ENCODE data around the gene GPC6. TPM values are rescaled to one million over a fixed set of nuclear protein-coding genes. Genes with fewer than 3 reads are reported as not detected.

GPC6 gene
- polyA plus RNA-seq, 10 donors: 8.0 to 21.9 (median 15.3) TPM

GRCh38 chr13:93771227-93771626 lies 544.6 kb downstream of the GPC6 start:
- DNase-seq: no peak

- no peak for DNase-seq
These were observed 545.2 kb downstream of the GPC6 start for GRCh38 chr13:93771782-93772181.

DNA sequence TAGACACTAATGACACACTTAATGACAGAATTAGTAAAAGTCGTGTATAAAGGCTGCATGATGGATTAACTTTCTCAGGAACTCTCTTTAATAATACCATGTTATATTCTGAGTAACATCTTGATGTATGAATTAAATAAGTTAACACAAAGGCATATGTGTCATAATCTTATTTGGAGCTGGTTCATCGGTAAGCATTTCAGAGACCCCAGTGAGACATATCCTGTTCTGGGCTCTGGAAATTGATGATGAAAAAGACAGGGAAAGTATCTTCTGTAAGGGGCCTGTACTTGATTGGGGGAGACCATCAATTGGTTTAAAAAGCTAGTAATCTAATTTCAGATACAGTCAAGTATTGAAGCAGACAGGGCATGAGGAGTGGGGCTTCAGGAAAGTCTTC lies 547.9 kb downstream of the GPC6 start:
- no peak for DNase-seq

GRCh38 chr13:93775027-93775426 lies 548.4 kb downstream of the GPC6 start:
- no peak for DNase-seq

DNA sequence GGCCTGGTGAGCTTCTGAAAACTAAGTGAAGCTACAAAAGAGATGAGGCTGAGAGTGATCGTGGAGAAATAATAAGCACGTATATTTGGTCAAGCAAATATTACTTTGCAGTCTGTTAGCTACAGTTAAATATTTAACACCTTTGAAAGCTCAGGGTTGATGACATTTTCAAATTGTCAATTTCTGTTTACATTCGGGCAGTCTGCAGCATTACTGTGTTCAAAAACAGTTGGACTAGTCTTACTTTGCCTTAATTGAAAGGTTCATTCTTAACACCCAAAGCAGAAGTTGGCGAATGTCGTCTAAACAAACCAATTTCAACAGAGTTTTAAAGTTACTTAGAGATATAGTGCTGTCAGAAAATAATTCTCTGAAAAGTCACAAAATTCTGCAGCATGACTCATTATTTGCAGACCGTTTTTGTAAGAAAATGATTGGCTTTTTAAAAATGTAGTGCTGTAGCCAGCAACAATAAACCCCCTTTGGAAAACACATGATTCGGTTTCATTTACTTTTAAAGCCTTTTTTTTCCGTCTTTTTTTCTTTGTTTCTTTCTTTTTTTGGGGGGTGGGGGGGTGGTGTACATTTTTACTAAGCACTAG lies 549.0 kb downstream of the GPC6 start:
- DNase-seq: peak in 1 of 3 donors; percentile 63

DNA sequence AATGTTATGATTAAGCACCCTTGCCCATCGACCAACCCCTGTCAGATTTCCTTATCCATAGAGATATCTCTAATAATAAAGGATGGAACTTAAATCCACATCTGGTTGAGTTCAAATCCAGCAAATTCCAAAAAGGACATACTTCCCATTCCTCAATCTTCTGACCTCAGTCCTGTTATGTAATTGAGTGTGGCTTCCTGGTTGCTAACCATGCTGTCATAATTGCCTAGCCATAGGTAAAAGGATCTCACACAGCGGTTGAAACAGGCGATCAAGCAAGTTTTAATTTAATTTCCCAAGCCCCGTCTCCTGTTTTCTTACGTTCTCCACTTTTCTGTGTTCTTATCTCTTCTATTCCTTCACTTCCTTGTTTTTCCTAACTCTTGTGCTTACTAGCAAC lies 550.3 kb downstream of the GPC6 start:
- peak in 2 of 3 donors; percentile 8 to 22 for DNase-seq

- DNase-seq: peak in 1 of 3 donors; percentile 9
These were observed 550.9 kb downstream of the GPC6 start for GRCh38 chr13:93777504-93777903.

DNA sequence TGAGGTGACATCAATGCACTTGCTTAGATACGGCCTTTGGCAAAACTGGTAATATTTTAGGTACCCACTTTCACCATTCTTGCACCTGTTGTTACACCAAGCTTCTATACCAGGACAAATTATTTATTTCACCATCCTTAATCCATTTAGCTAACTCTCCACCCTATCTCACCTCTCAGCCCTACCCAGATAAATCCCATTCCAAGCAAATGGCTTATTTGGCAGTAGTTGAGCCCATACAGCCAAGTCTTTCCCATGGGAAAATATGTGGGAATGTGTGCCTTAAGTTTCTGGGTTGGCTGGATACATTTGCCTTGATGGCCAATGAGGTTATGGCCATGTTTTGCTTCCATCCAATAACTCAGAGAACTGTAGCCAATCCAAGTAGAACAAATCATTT lies 551.9 kb downstream of the GPC6 start:
- DNase-seq: peak in 1 of 3 donors; percentile 13

GRCh38 chr13:93784191-93784590 lies 557.6 kb downstream of the GPC6 start:
- no peak for DNase-seq

DNA sequence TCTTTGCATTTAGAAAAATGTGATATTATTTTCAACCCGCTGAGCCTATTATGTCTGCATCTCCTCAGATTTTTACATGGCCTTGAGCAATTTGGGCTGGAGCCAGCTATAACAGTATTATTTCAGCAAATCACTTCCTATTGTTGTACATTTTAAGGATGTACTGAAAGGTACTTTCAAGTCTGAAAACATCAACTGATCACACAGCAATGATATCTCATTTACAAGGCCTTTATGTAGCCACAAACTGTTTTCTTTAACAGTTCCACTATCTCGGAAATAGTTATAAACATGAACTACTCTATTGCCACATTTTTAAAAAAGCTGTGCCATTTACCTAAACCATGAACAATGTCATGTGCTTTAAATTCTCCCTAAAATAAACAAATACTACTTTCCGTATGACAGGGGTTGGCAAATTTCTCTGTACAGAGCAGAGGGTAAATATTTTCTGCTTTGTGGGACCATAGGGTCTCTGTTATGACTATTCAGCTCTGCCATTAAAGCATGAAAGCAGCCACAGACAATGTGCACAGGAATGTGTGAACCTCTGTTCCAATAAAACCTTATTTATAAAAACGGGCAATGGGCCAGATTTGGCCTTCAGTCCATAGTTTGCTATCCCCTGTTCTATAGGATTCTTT lies 560.4 kb downstream of the GPC6 start:
- no peak for DNase-seq

DNA sequence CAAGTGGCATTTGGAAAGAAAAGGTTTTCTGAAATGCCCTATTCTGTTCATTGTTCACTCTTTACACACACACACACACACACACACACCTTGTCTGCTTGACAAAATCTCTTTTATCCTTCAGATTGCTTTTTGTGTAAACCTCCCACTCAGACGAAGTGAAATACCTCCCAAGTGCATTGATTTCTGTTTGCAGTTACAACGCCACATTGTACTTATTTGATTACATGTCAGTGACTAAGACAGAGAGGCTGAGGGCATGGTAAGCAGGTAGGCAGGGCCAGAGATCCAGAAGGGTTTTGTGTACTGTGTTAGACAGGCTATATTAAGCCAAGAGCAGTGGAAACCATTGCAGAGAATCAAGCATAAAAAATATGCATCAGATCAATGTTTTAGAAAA lies 561.8 kb downstream of the GPC6 start:
- DNase-seq: no peak

DNA sequence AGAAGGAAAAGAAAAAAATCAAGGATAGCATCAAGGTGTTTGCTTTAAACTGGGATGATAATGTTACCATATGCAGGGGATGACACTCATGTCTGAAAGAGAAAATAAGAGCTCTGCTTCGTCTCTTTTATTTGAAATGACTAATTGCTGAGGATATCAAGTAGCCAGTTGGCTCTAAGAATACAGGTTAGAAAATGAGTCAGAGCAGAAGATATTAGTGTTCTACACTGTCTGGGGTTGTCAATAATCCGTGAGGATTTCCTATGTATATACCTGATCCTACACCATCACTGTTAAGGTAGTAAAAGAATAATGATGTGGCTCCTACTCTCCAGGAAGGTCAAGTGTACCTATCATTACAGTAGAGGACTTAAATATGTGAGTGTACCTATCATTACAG lies 562.5 kb downstream of the GPC6 start:
- no peak for DNase-seq

- DNase-seq: no peak
These were observed 567.7 kb downstream of the GPC6 start for GRCh38 chr13:93794197-93794885.

DNA sequence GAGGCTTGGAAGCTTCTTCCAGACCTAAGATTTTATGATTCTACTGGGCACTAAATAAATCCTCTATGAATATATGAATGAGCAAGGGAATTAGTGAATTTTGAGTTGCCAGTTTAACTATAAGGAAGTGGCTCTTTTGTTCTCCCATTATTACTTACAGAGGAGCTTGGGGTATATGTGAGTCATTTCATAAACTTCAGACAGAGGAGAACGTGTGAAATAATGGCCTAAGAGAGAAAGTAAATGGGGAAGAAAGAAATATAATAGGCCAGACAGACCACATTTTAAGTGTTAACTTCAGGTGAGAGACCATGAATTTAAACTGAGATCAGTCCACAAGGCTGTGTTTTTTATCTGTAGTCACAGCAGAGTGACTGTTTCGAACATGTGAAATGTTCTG lies 570.9 kb downstream of the GPC6 start:
- DNase-seq: no peak

DNA sequence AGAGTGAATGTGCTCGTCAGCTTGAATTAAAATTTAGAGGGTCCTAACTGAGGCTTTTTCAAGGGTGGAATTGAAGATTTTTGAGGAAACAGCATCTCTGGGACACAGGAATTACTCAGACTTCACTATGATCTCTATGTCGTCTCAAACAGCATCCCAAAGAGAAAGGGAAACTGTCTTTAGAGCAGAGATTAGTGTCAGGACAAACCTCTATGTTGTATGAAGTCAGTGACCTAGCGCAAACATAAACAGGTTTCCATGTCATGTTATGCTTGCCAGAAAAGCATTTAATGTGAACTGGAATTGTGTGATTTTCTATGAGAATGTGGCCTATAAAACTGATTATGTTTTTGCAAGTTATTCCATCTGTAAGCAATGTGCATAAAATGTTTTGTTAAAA lies 573.7 kb downstream of the GPC6 start:
- DNase-seq: no peak

- DNase-seq: no peak
These were observed 579.1 kb downstream of the GPC6 start for GRCh38 chr13:93805736-93806135.

- DNase-seq: no peak
These were observed 580.3 kb downstream of the GPC6 start for GRCh38 chr13:93806861-93807260.

DNA sequence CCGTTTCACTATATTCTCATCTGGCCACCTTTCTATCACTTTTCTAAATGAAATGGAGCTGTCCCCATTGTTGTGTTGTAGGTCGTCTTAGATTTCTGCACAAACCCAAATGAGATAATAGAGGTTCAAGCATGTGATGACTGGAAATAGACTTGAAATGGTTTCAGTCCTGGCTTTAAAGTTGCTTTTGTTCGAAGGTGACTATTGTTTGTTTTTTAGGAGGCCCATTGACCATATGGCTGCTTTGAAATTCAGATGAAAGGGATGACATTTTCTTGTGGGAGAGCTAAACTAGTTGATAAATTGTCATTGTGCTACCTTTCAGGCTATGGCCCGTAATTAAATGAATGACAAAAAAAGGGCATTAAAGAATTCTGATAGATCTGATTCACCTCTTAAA lies 583.7 kb downstream of the GPC6 start:
- no peak for DNase-seq

DNA sequence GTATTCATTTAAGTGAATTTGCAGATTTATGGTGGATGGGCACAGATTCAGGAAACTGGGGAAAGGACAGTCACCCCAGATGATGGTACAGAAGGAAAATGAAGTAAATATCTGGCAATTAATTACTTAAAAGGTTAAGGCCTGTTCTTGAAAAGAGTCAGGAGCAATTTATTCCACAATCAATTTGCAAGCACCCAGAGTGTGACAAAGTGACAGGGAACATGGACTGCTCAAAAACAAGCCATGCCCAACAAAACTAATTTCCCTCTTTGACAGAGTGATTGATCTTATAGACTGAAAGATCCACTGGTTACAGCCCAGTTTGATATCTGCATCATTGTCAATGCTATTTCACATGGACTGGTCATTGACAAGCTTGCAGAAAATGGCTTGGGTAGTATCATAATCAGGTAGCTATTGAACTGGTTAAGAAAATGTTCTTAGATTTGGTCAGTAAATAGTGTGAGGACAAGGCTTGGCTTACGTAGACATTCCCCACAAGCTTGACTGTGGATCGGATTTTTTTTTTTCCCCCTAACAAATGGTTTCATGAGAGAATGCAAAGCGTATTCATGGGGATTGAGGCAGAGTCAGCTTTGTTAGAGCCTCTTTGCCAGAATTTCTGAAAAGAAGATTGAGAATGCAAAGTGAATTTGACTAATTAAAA lies 584.6 kb downstream of the GPC6 start:
- DNase-seq: no peak

GRCh38 chr13:93811738-93812112 lies 585.1 kb downstream of the GPC6 start:
- DNase-seq: no peak

- no peak for DNase-seq
These were observed 588.1 kb downstream of the GPC6 start for GRCh38 chr13:93814658-93815057.

DNA sequence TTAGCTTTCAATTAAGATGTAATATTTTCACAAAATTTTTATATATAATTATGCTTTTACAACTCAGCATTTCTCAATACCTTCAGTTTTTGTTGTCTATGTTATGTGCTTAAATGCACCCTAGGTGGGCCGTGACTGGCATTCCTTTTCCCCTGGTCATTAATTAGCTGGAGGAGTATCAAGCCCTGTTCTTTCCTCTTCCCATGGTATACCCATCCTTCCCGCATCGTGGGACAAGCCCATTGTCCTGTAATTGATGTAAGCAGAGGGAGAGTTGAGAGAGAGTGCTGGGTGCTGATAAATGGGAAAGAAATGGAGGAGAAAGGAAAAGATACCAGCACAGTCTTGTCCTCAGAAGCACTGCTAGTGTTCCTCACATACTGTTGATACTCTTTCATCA lies 591.7 kb downstream of the GPC6 start:
- no peak for DNase-seq

GRCh38 chr13:93819331-93819890 lies 592.8 kb downstream of the GPC6 start:
- DNase-seq: no peak
